SU-DHL-6 (cell line): Measurements from ENCODE around the gene SUPT6H.
A peak's percentile ranks its signal among the peaks of the same experiment; 100 is the strongest.
"Not testable (repeated sequence)": the region's sequence is repeated elsewhere in the genome, so short reads cannot be mapped to it uniquely, and the experiment has no call there.

Experiments used
- H2AFZ ChIP-seq: fragments of 200-600 bp; sonication (generic); 2 replicates; pipeline ENCODE4 v1.6.1; 2014; ENCODE audit warnings: low read depth, mild to moderate bottlenecking, moderate library complexity, mixed read lengths, antibody characterized with exemption, low read length; ENCODE audit not compliant: severe bottlenecking
- H3F3A ChIP-seq: fragments of 200-600 bp; shearing (Covaris generic); 2 replicates; pipeline ENCODE4 v1.6.0; 2016; ENCODE audit warnings: antibody characterized with exemption, mild to moderate bottlenecking; ENCODE audit not compliant: insufficient read depth
- H3K27ac ChIP-seq: fragments of 200-600 bp; sonication (generic); 2 replicates; pipeline ENCODE4 v1.5.1; 2016; ENCODE audit warnings: low read depth, mild to moderate bottlenecking, low read length, moderate library complexity, mixed read lengths
- H3K27me3 ChIP-seq: fragments of 200-600 bp; sonication (generic), shearing (Covaris generic); 2 replicates; pipeline ENCODE4 v1.6.0; 2014; ENCODE audit warnings: mild to moderate bottlenecking, low read length
- H3K36me3 ChIP-seq: fragments of 200-600 bp; sonication (generic); 2 replicates; pipeline ENCODE4 v1.6.1; 2014; ENCODE audit warnings: mild to moderate bottlenecking, low read length, mixed read lengths
- H3K4me2 ChIP-seq: fragments of 300-600, 200-600 bp; shearing (Covaris generic), sonication (generic); 2 replicates; pipeline ENCODE4 v1.6.0; 2014; ENCODE audit warnings: low read length, low read depth, mild to moderate bottlenecking; ENCODE audit not compliant: poor library complexity, severe bottlenecking
- H3K4me3 ChIP-seq: fragments of 200-600 bp; sonication (generic); 2 replicates; pipeline ENCODE4 v1.5.1; 2014; ENCODE audit warnings: antibody characterized with exemption, low read length, mild to moderate bottlenecking, mixed read lengths; ENCODE audit not compliant: insufficient read depth, poor library complexity, severe bottlenecking
- H3K79me2 ChIP-seq: fragments of 200-600 bp; sonication (generic); 2 replicates; pipeline ENCODE4 v1.6.1; 2014; ENCODE audit warnings: mild to moderate bottlenecking, low read length, moderate library complexity; ENCODE audit not compliant: insufficient read depth
- H3K9ac ChIP-seq: fragments of 200-600 bp; sonication (generic); 2 replicates; pipeline ENCODE4 v1.7.0; 2014; ENCODE audit warnings: mild to moderate bottlenecking, low read length
- H3K9me2 ChIP-seq: fragments of 200-600 bp; sonication (generic); replicated peaks from 2 replicates; pipeline ENCODE4 v1.6.1; 2014; ENCODE audit warnings: low read length; ENCODE audit not compliant: insufficient read depth
- H3K9me3 ChIP-seq: fragments of 200-600 bp; sonication (generic); 2 replicates; pipeline ENCODE4 v1.6.1; 2014; ENCODE audit warnings: low read length, mixed read lengths; ENCODE audit not compliant: insufficient read depth
- H4K20me1 ChIP-seq: fragments of 200-600 bp; sonication (generic); 2 replicates; pipeline ENCODE4 v1.6.1; 2014; ENCODE audit warnings: low read depth, mild to moderate bottlenecking, antibody characterized with exemption, low read length, moderate library complexity, mixed read lengths
- EZH2phosphoT487 ChIP-seq: fragments of 200-600 bp; sonication (generic), shearing (Covaris generic); conservative IDR thresholded peaks from 2 replicates; pipeline ENCODE4 v1.6.1; 2018; ENCODE audit warnings: mild to moderate bottlenecking, antibody characterized with exemption, low read length, moderate library complexity, mixed read lengths
- TF ChIP-seq, protein P1 (sequence below): fragments of 200-600 bp; sonication (generic); IDR thresholded peaks from one replicate; pipeline ENCODE4 v1.5.1; 2017; ENCODE audit warnings: antibody characterized with exemption, mild to moderate bottlenecking, low read length, moderate library complexity; ENCODE audit not compliant: insufficient read depth, poor library complexity, severe bottlenecking

Gene SUPT6H

DNA sequence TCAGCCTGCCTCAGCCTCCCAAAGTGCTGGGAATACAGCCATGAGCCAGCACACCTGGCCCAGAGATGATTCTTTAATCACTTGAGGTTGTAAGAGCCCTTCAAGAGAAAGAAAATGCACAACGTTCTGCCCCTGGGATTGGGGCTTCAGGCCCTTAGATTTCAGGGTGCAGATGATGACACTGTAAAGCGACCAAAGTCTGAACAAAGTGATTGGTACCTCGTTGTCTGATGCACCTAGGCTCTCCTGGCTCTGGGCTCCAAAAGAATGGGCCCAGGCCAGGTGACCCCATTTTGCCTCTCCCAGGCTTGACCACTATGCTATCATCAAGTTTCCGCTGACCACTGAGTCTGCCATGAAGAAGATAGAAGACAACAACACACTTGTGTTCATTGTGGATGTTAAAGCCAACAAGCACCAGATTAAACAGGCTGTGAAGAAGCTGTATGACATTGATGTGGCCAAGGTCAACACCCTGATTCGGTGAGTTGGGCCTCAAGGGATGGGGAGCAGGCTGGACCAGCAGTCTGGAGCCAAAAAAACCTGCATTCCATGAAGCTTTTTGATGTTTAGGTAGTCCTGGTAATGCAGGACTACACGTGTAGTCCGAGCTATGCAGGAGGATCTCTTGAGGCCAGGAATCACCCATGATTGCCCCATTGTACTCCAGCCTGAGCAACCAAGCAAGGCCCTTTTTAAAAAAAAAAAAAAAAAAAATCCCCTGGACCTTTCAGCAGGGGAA is 60.6 kb downstream of the SUPT6H start:
- no peaks in the 10 kb centered on the region for H3K9me2 ChIP-seq
- no peak overlapping the region for H2AFZ ChIP-seq
- peaks cover 59% of the 10 kb centered on the region for H3F3A ChIP-seq
- no peaks in the 10 kb centered on the region for H3K9me3 ChIP-seq
- peaks cover 42% of the 10 kb centered on the region for H3K79me2 ChIP-seq
- TF ChIP-seq, protein P1, sequence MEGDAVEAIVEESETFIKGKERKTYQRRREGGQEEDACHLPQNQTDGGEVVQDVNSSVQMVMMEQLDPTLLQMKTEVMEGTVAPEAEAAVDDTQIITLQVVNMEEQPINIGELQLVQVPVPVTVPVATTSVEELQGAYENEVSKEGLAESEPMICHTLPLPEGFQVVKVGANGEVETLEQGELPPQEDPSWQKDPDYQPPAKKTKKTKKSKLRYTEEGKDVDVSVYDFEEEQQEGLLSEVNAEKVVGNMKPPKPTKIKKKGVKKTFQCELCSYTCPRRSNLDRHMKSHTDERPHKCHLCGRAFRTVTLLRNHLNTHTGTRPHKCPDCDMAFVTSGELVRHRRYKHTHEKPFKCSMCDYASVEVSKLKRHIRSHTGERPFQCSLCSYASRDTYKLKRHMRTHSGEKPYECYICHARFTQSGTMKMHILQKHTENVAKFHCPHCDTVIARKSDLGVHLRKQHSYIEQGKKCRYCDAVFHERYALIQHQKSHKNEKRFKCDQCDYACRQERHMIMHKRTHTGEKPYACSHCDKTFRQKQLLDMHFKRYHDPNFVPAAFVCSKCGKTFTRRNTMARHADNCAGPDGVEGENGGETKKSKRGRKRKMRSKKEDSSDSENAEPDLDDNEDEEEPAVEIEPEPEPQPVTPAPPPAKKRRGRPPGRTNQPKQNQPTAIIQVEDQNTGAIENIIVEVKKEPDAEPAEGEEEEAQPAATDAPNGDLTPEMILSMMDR: no peak
- TF ChIP-seq EZH2phosphoT487: no peak
- peak overlapping the region; percentile 100 for H3K27ac ChIP-seq
- H3K36me3 ChIP-seq: peaks cover 23% of the 10 kb centered on the region
- H3K9ac ChIP-seq: peak overlapping the region; percentile 96
- H3K27me3 ChIP-seq: no peaks in the 10 kb centered on the region
- H4K20me1 ChIP-seq: 0 out of 2 replicates have a peak, but pooled peaks cover 4% of the 10 kb centered on the region
- H3K4me3 ChIP-seq: peak overlapping the region; percentile 77
- peak overlapping the region; percentile 97 for H3K4me2 ChIP-seq

DNA sequence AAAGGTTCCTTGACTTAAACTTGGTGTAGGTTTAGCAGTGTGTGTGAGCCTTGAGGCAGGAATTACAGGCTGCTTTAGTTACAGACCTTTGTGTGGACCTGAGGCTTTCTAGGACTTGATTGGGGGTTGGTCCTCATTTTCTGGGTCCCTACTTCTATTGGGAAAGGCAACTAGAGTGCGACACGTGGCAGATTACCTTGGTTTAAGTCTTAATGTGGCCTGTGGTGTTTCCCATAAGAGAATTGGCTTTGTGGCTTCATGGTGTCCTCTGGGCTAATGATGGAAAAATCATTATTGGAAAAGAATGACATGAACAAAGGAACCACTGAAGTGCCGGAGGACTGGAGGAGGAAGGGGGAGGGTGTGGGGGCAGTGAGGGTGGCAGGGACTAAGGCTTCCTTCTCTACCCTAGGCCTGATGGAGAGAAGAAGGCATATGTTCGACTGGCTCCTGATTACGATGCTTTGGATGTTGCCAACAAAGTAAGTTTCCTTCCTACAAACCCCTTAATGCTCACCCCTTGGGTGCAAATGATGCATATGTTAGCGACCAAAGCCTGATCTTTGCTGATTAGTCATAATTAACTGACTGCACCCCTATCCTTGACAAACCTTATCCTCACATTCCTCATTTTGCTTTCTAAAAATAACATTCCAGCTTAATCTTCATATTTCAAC is 61.3 kb downstream of the SUPT6H start:
- H3K9me3 ChIP-seq: no peaks in the 10 kb centered on the region
- no peak overlapping the region for H2AFZ ChIP-seq
- H3K9me2 ChIP-seq: no peaks in the 10 kb centered on the region
- peak overlapping the region; percentile 97 for H3K4me2 ChIP-seq
- H3K27me3 ChIP-seq: no peaks in the 10 kb centered on the region
- TF ChIP-seq, protein P1: no peak
- TF ChIP-seq EZH2phosphoT487: no peak
- peaks cover 66% of the 10 kb centered on the region for H3F3A ChIP-seq
- peak overlapping the region; percentile 96 for H3K9ac ChIP-seq
- peak overlapping the region; percentile 19 for H3K4me3 ChIP-seq
- H4K20me1 ChIP-seq: 0 out of 2 replicates have a peak, but pooled peaks cover 4% of the 10 kb centered on the region
- H3K27ac ChIP-seq: peak overlapping the region; percentile 100
- H3K79me2 ChIP-seq: peaks cover 42% of the 10 kb centered on the region
- H3K36me3 ChIP-seq: peaks cover 23% of the 10 kb centered on the region

DNA sequence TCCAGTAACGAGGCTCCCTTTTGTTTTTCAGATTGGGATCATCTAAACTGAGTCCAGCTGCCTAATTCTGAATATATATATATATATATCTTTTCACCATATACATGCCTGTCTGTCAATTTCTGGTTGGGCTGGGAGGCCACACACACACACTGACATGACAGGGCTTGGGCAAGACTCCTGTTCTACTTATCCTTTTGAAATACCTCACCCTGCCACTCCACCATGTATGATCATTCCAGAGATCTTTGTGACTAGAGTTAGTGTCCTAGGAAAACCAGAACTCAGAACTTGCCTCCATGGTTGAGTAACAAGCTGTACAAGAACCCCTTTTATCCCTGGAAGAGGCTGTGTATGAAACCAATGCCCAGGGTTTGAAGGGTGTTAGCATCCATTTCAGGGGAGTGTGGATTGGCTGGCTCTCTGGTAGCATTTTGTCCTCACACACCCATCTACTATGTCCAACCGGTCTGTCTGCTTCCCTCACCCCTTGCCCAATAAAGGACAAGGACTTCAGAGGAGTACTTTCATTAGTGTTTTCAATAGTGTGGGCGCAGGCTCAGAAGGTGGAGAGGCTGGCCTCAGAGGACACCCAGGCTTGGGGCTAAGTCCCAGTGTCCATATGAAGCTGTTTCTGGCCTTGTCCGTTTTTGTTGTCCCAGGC is 62.0 kb downstream of the SUPT6H start:
- not testable (repeated sequence) for H4K20me1 ChIP-seq, H3K9me3 ChIP-seq, H3K9me2 ChIP-seq, H2AFZ ChIP-seq, H3K27me3 ChIP-seq
- peaks cover 42% of the 10 kb centered on the region for H3K79me2 ChIP-seq
- peak overlapping the region; percentile 82 for H3K9ac ChIP-seq
- H3K4me2 ChIP-seq: peak overlapping the region; percentile 97
- H3K27ac ChIP-seq: peak overlapping the region; percentile 100
- peaks cover 72% of the 10 kb centered on the region for H3F3A ChIP-seq
- peaks cover 23% of the 10 kb centered on the region for H3K36me3 ChIP-seq
- peak overlapping the region; percentile 60 for H3K4me3 ChIP-seq
